ENCODE data around the gene CYTH1.

- TF ChIP-seq, protein P1, sequence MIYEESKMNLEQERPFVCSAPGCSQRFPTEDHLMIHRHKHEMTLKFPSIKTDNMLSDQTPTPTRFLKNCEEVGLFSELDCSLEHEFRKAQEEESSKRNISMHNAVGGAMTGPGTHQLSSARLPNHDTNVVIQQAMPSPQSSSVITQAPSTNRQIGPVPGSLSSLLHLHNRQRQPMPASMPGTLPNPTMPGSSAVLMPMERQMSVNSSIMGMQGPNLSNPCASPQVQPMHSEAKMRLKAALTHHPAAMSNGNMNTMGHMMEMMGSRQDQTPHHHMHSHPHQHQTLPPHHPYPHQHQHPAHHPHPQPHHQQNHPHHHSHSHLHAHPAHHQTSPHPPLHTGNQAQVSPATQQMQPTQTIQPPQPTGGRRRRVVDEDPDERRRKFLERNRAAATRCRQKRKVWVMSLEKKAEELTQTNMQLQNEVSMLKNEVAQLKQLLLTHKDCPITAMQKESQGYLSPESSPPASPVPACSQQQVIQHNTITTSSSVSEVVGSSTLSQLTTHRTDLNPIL (CRISPR knock-in tag; IDR thresholded peaks at IDR 0.05; ENCODE audit: low read depth) = no peak
- TF ChIP-seq, protein P2, sequence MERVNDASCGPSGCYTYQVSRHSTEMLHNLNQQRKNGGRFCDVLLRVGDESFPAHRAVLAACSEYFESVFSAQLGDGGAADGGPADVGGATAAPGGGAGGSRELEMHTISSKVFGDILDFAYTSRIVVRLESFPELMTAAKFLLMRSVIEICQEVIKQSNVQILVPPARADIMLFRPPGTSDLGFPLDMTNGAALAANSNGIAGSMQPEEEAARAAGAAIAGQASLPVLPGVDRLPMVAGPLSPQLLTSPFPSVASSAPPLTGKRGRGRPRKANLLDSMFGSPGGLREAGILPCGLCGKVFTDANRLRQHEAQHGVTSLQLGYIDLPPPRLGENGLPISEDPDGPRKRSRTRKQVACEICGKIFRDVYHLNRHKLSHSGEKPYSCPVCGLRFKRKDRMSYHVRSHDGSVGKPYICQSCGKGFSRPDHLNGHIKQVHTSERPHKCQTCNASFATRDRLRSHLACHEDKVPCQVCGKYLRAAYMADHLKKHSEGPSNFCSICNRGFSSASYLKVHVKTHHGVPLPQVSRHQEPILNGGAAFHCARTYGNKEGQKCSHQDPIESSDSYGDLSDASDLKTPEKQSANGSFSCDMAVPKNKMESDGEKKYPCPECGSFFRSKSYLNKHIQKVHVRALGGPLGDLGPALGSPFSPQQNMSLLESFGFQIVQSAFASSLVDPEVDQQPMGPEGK (CRISPR knock-in tag; IDR thresholded peaks at IDR 0.05; ENCODE audit: borderline replicate concordance) = no peak
- TF ChIP-seq ZNF565 (CRISPR knock-in tag; conservative IDR thresholded peaks at IDR 0.05; ENCODE audit: low read depth) (no peak), TOX (CRISPR knock-in tag; IDR thresholded peaks at IDR 0.05; ENCODE audit: borderline replicate concordance) (no peak), TCF4 (CRISPR knock-in tag; IDR thresholded peaks at IDR 0.05; ENCODE audit: borderline replicate concordance) (no peak), GLIS3 (CRISPR knock-in tag; IDR thresholded peaks at IDR 0.05) (no peak), ZFP3 (CRISPR knock-in tag; IDR thresholded peaks at IDR 0.05) (no peak), ISL1 (CRISPR knock-in tag; IDR thresholded peaks at IDR 0.05) (no peak), ZNF70 (CRISPR knock-in tag; IDR thresholded peaks at IDR 0.05) (no peak), ZFP30 (CRISPR knock-in tag; IDR thresholded peaks at IDR 0.05) (no peak), RARB (CRISPR knock-in tag; IDR thresholded peaks at IDR 0.05) (no peak), ZNF8 (CRISPR knock-in tag; IDR thresholded peaks at IDR 0.05) (no peak), ESRRG (CRISPR knock-in tag; IDR thresholded peaks at IDR 0.05) (no peak)
- TF ChIP-seq, protein P3, sequence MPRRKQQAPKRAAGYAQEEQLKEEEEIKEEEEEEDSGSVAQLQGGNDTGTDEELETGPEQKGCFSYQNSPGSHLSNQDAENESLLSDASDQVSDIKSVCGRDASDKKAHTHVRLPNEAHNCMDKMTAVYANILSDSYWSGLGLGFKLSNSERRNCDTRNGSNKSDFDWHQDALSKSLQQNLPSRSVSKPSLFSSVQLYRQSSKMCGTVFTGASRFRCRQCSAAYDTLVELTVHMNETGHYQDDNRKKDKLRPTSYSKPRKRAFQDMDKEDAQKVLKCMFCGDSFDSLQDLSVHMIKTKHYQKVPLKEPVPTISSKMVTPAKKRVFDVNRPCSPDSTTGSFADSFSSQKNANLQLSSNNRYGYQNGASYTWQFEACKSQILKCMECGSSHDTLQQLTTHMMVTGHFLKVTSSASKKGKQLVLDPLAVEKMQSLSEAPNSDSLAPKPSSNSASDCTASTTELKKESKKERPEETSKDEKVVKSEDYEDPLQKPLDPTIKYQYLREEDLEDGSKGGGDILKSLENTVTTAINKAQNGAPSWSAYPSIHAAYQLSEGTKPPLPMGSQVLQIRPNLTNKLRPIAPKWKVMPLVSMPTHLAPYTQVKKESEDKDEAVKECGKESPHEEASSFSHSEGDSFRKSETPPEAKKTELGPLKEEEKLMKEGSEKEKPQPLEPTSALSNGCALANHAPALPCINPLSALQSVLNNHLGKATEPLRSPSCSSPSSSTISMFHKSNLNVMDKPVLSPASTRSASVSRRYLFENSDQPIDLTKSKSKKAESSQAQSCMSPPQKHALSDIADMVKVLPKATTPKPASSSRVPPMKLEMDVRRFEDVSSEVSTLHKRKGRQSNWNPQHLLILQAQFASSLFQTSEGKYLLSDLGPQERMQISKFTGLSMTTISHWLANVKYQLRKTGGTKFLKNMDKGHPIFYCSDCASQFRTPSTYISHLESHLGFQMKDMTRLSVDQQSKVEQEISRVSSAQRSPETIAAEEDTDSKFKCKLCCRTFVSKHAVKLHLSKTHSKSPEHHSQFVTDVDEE (CRISPR knock-in tag; IDR thresholded peaks at IDR 0.05) = no peak
Observed at GRCh38 chr17:78815696-78816095, 33.6 kb upstream of the CYTH1 start.

Data from SK-N-SH treated with all-trans-retinoic acid at 6 μM for 48 hours (cell line).